ENCODE results near the gene ZNF408.
"Not testable (repeated sequence)": the region's sequence is repeated elsewhere in the genome, so short reads cannot be mapped to it uniquely, and the experiment has no call there.

ZNF408 gene

GRCh38 chr11:46700241-46701077 is at the start of gene ZNF408, which contains the start of gene ARHGAP1:
ZNF408 (plus strand) TSS chr11:46701031; CDS start chr11:46701048, 17 bp downstream.
ARHGAP1 (minus strand) TSS chr11:46700619; CDS start chr11:46696107, 4,512 bp downstream.
- DNase-seq (ENCODE audit: low read depth), result peak; percentile 99

- no peak for DNase-seq (ENCODE audit: low read depth)
Observed at GRCh38 chr11:46655631-46656030, 45.2 kb upstream of the ZNF408 start.

GRCh38 chr11:46657186-46657585 is 43.6 kb upstream of the ZNF408 start:
- no peak for DNase-seq (ENCODE audit: low read depth)

- DNase-seq (ENCODE audit: low read depth), result no peak
Observed at GRCh38 chr11:46658259-46658658, 42.6 kb upstream of the ZNF408 start.

- DNase-seq (ENCODE audit: low read depth), result no peak
Observed at GRCh38 chr11:46659908-46660307, 40.9 kb upstream of the ZNF408 start.

GRCh38 chr11:46661836-46662235 is 39.0 kb upstream of the ZNF408 start:
- no peak for DNase-seq (ENCODE audit: low read depth)

GRCh38 chr11:46662366-46662765 is 38.5 kb upstream of the ZNF408 start:
- DNase-seq (ENCODE audit: low read depth), result no peak

- DNase-seq (ENCODE audit: low read depth), result no peak
Observed at GRCh38 chr11:46663277-46663940, 37.4 kb upstream of the ZNF408 start.

- no peak for DNase-seq (ENCODE audit: low read depth)
Observed at GRCh38 chr11:46664612-46665011, 36.2 kb upstream of the ZNF408 start.

GRCh38 chr11:46665356-46665755 is 35.5 kb upstream of the ZNF408 start:
- DNase-seq (ENCODE audit: low read depth), result no peak

- DNase-seq (ENCODE audit: low read depth), result no peak
Observed at GRCh38 chr11:46666516-46666915, 34.3 kb upstream of the ZNF408 start.

GRCh38 chr11:46667043-46667481 is 33.8 kb upstream of the ZNF408 start:
- DNase-seq (ENCODE audit: low read depth), result no peak

- DNase-seq (ENCODE audit: low read depth), result no peak
Observed at GRCh38 chr11:46668480-46669085, 32.2 kb upstream of the ZNF408 start.

- no peak for DNase-seq (ENCODE audit: low read depth)
Observed at GRCh38 chr11:46669711-46670139, 31.1 kb upstream of the ZNF408 start.

GRCh38 chr11:46670521-46670920 is 30.3 kb upstream of the ZNF408 start:
- DNase-seq (ENCODE audit: low read depth), result not testable (repeated sequence)

GRCh38 chr11:46671958-46672315 is 28.9 kb upstream of the ZNF408 start:
- DNase-seq (ENCODE audit: low read depth), result no peak

GRCh38 chr11:46672381-46672839 is 28.4 kb upstream of the ZNF408 start:
- DNase-seq (ENCODE audit: low read depth), result no peak

GRCh38 chr11:46673713-46674462 is 26.9 kb upstream of the ZNF408 start:
- DNase-seq (ENCODE audit: low read depth), result no peak

- DNase-seq (ENCODE audit: low read depth), result no peak
Observed at GRCh38 chr11:46674463-46675287, 26.2 kb upstream of the ZNF408 start.

- DNase-seq (ENCODE audit: low read depth), result no peak
Observed at GRCh38 chr11:46675288-46675851, 25.5 kb upstream of the ZNF408 start.

GRCh38 chr11:46675949-46676348 is 24.9 kb upstream of the ZNF408 start:
- DNase-seq (ENCODE audit: low read depth), result no peak

Data from activated gamma-delta T cell treated with anti-CD3 and anti-CD28 coated beads, Interleukin-2, amount 50 U/mL, for 16 hours (primary cell).